Skeletal muscle tissue (tissue), 4 donors: ENCODE data around the gene CSRP3. TPM values are rescaled to one million over a fixed set of nuclear protein-coding genes. Genes with fewer than 3 reads are reported as not detected.

ENCODE experiments used
- H3K27ac ChIP-seq: one replicate; pipeline ENCODE4 v1.7.0; 2013; ENCODE audit warnings: mild to moderate bottlenecking, low read depth, low read length, inconsistent platforms
- H3K27me3 ChIP-seq, 3 donors: one replicate each; pipeline ENCODE4 v1.7.0; 2013; ENCODE audit warnings: low read length in 3 of 3; ENCODE audit not compliant: control insufficient read depth in 3 of 3, insufficient read depth in 3 of 3
- H3K36me3 ChIP-seq, 3 donors: one replicate each; pipeline ENCODE4 v1.7.0; 2013; ENCODE audit warnings: low read length in 3 of 3; ENCODE audit not compliant: control insufficient read depth in 3 of 3, insufficient read depth in 3 of 3
- H3K4me1 ChIP-seq, 3 donors: one replicate each; pipeline ENCODE4 v1.7.0; 2013; ENCODE audit warnings: low read length in 3 of 3, mild to moderate bottlenecking in 3 of 3; ENCODE audit not compliant: control insufficient read depth in 3 of 3, insufficient read depth in 3 of 3
- H3K4me3 ChIP-seq, 3 donors: one replicate each; pipeline ENCODE4 v1.7.0; 2013; ENCODE audit warnings: low read length in 3 of 3
- H3K9ac ChIP-seq, 3 donors: one replicate each; pipeline ENCODE4 v1.7.0; 2013; ENCODE audit warnings: low read length in 3 of 3, mild to moderate bottlenecking in 3 of 3, moderate library complexity in 2 of 3, low read depth in 1 of 3
- H3K9me3 ChIP-seq, 3 donors: one replicate each; pipeline ENCODE4 v1.7.0; 2013; ENCODE audit warnings: low read length in 3 of 3; ENCODE audit not compliant: control insufficient read depth in 3 of 3
- total RNA-seq: library from RNA; depleted of rRNA; stranded (reverse); fragments of >200 nt; gene quantifications from one replicate; pipeline ENCODE4 v1.2.3, GENCODE V29; 2014
- donor health status: Osteomylitis.

CSRP3 gene
- total RNA-seq, 1 donor from 2014 or later, result 360 TPM

GRCh38 chr11:19226378-19227195 is 24.8 kb upstream of the CSRP3 start:
- Histone ChIP-seq H3K4me3 (no peak overlapping the region), H3K4me1 (peaks cover 29 to 46% (median 33%) of the 10 kb centered on the region in 3 donors), H3K27ac (peak overlapping the region; percentile 86), H3K36me3 (peaks cover 0 to 5% (median 4%) of the 10 kb centered on the region in 3 donors), H3K9me3 (peaks cover 0 to 3% (median 0%) of the 10 kb centered on the region in 3 donors), H3K9ac (no peak overlapping the region), H3K27me3 (no peaks in the 10 kb centered on the region)

GRCh38 chr11:19225581-19225980 is 23.8 kb upstream of the CSRP3 start:
- H3K27ac ChIP-seq, result peak overlapping the region; percentile 86

GRCh38 chr11:19225123-19225522 is 23.3 kb upstream of the CSRP3 start:
- Histone ChIP-seq H3K4me1 (peaks cover 32 to 52% (median 38%) of the 10 kb centered on the region in 3 donors), H3K27ac (peak overlapping the region; percentile 86)

More at GRCh38 chr11:19225581-19225980, 23.8 kb upstream of the CSRP3 start:
- H3K36me3 ChIP-seq, result no peaks in the 10 kb centered on the region
- H3K4me3 ChIP-seq, result peak overlapping the region in 2 of 3 donors; percentile 11 to 29
- H3K4me1 ChIP-seq, result peaks cover 32 to 52% (median 39%) of the 10 kb centered on the region in 3 donors
- no peaks in the 10 kb centered on the region for H3K27me3 ChIP-seq
- peaks cover 0 to 3% (median 0%) of the 10 kb centered on the region in 3 donors for H3K9me3 ChIP-seq
- peak overlapping the region in 2 of 3 donors; percentile 27 to 55 for H3K9ac ChIP-seq

GRCh38 chr11:19220903-19221724 is 19.3 kb upstream of the CSRP3 start:
- peak overlapping the region; percentile 80 for H3K27ac ChIP-seq
- peaks cover 41 to 62% (median 46%) of the 10 kb centered on the region in 3 donors for H3K4me1 ChIP-seq
- H3K27me3 ChIP-seq, result no peaks in the 10 kb centered on the region
- peaks cover 0 to 3% (median 0%) of the 10 kb centered on the region in 3 donors for H3K9me3 ChIP-seq
- peak overlapping the region in 1 of 3 donors; percentile 52 for H3K9ac ChIP-seq
- H3K4me3 ChIP-seq, result no peak overlapping the region
- H3K36me3 ChIP-seq, result no peaks in the 10 kb centered on the region

More at GRCh38 chr11:19225123-19225522, 23.3 kb upstream of the CSRP3 start:
- Histone ChIP-seq H3K9me3 (peaks cover 0 to 3% (median 0%) of the 10 kb centered on the region in 3 donors), H3K36me3 (no peaks in the 10 kb centered on the region), H3K4me3 (peak overlapping the region in 2 of 3 donors; percentile 11 to 29), H3K9ac (peak overlapping the region in 1 of 3 donors; percentile 55), H3K27me3 (no peaks in the 10 kb centered on the region)

- Histone ChIP-seq H3K36me3 (no peaks in the 10 kb centered on the region), H3K27me3 (no peaks in the 10 kb centered on the region), H3K4me1 (peaks cover 27 to 44% (median 30%) of the 10 kb centered on the region in 3 donors), H3K9me3 (peaks cover 0 to 3% (median 0%) of the 10 kb centered on the region in 3 donors), H3K9ac (peak overlapping the region; percentile 25 to 79 (median 76)), H3K27ac (peak overlapping the region; percentile 93), H3K4me3 (peak overlapping the region; percentile 7 to 59 (median 55))
Observed at GRCh38 chr11:19218786-19219460, 17.1 kb upstream of the CSRP3 start.

GRCh38 chr11:19218216-19218615 is 16.4 kb upstream of the CSRP3 start:
- no peaks in the 10 kb centered on the region for H3K36me3 ChIP-seq
- peak overlapping the region; percentile 93 for H3K27ac ChIP-seq
- peak overlapping the region; percentile 25 to 79 (median 76) for H3K9ac ChIP-seq
- peak overlapping the region; percentile 7 to 59 (median 55) for H3K4me3 ChIP-seq
- peaks cover 0 to 3% (median 0%) of the 10 kb centered on the region in 3 donors for H3K9me3 ChIP-seq
- peaks cover 27 to 40% (median 30%) of the 10 kb centered on the region in 3 donors for H3K4me1 ChIP-seq
- no peaks in the 10 kb centered on the region for H3K27me3 ChIP-seq

GRCh38 chr11:19216709-19217374 is 15.1 kb upstream of the CSRP3 start:
- Histone ChIP-seq H3K4me3 (no peak overlapping the region), H3K27me3 (no peaks in the 10 kb centered on the region), H3K9ac (no peak overlapping the region), H3K27ac (peak overlapping the region; percentile 93), H3K36me3 (no peaks in the 10 kb centered on the region), H3K9me3 (no peaks in the 10 kb centered on the region), H3K4me1 (peaks cover 26 to 31% (median 30%) of the 10 kb centered on the region in 3 donors)

GRCh38 chr11:19216021-19216420 is 14.2 kb upstream of the CSRP3 start:
- Histone ChIP-seq H3K4me3 (no peak overlapping the region), H3K36me3 (no peaks in the 10 kb centered on the region), H3K4me1 (peaks cover 20 to 23% (median 23%) of the 10 kb centered on the region in 3 donors), H3K9me3 (no peaks in the 10 kb centered on the region), H3K27ac (no peak overlapping the region), H3K27me3 (no peaks in the 10 kb centered on the region), H3K9ac (no peak overlapping the region)
